OCI-LY3 (cell line): ENCODE data around the gene IFIH1.

ENCODE experiments used
- H2AFZ ChIP-seq: fragments of 200-600, 300-600 bp; shearing (Covaris generic); 2 replicates; pipeline ENCODE4 v1.6.0; 2014; ENCODE audit warnings: antibody characterized with exemption, low read depth, low read length
- H3K27ac ChIP-seq: fragments of 200-600, 300-600 bp; sonication (generic); 2 replicates; pipeline ENCODE4 v1.5.1; 2014; ENCODE audit warnings: mild to moderate bottlenecking, low read length, moderate library complexity, mixed read lengths
- H3K27me3 ChIP-seq: fragments of 200-600, 300-600 bp; sonication (generic); 2 replicates; pipeline ENCODE4 v1.6.1; 2014; ENCODE audit warnings: low read depth, low read length, mixed read lengths
- H3K36me3 ChIP-seq: fragments of 200-600, 300-600 bp; sonication (generic); replicated peaks from 2 replicates; pipeline ENCODE3; 2014; ENCODE audit warnings: low read depth, low read length, mixed read lengths
- H3K4me1 ChIP-seq: fragments of 300-600, 200-600 bp; sonication (generic); 2 replicates; pipeline ENCODE4 v1.6.1; 2014; ENCODE audit warnings: low read length, mixed read lengths
- H3K4me2 ChIP-seq: fragments of 200-600, 300-600 bp; sonication (generic); 2 replicates; pipeline ENCODE4 v1.6.1; 2014; ENCODE audit warnings: low read length, mixed read lengths
- H3K4me3 ChIP-seq: fragments of 300-600, 200-600 bp; sonication (generic); 2 replicates; pipeline ENCODE4 v1.5.1; 2014; ENCODE audit warnings: antibody characterized with exemption, mild to moderate bottlenecking, low read length, moderate library complexity
- H3K79me2 ChIP-seq: fragments of 300-600, 200-600 bp; shearing (Covaris generic); 2 replicates; pipeline ENCODE4 v1.6.1; 2014; ENCODE audit warnings: mild to moderate bottlenecking, low read length, mixed read lengths
- H3K9ac ChIP-seq: fragments of 300-600, 200-600 bp; shearing (Covaris generic); 2 replicates; pipeline ENCODE4 v1.6.0; 2014; ENCODE audit warnings: mild to moderate bottlenecking, low read length, moderate library complexity
- H3K9me3 ChIP-seq: fragments of 200-600, 300-600 bp; shearing (Covaris generic); 2 replicates; pipeline ENCODE4 v1.6.1; 2014; ENCODE audit warnings: low read length, mixed read lengths; ENCODE audit not compliant: insufficient read depth
- H4K20me1 ChIP-seq: fragments of 200-600, 300-600 bp; sonication (generic); 2 replicates; pipeline ENCODE4 v1.6.1; 2016; ENCODE audit warnings: low read length, mixed read lengths; ENCODE audit not compliant: insufficient read depth
- EZH2phosphoT487 ChIP-seq: fragments of 200-600 bp; shearing (Covaris generic); IDR thresholded peaks from 2 replicates; pipeline ENCODE4 v1.6.1; 2018; ENCODE audit warnings: antibody characterized with exemption, mixed run types, low read depth
- TF ChIP-seq, protein P1 (sequence below): fragments of 200-600, 300-600 bp; sonication (generic); IDR thresholded peaks from 2 replicates; pipeline ENCODE4 v1.5.1; 2014; ENCODE audit warnings: antibody characterized with exemption, low read length, low read depth

IFIH1 gene

DNA sequence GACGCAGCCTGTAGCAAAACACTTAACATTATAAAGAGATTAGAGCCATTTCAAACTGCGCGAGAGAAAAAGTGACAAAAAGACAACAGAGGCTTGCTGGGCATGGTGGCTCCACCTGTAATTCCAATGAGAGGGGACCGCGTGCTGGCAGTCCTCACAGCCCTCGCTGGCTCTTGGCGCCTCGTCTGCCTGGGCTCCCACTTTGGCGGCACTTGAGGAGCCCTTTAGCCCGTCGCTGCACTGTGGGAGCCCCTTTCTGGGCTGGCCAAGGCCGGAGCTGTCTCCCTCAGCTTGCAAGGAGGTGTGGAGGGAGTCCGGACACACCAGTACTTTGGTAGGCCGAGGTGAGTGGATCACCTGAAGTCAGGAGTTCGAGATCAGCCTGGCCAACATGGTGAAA lies 9.3 kb upstream of the IFIH1 start:
- Histone ChIP-seq H3K4me2 (no peak overlapping the region), H3K4me3 (no peak overlapping the region), H3K4me1 (no peaks in the 10 kb centered on the region), H3K9ac (no peak overlapping the region), H4K20me1 (no peaks in the 10 kb centered on the region), H3K36me3 (peaks cover 4% of the 10 kb centered on the region), H3K27ac (no peak overlapping the region), H2AFZ (no peak overlapping the region), H3K79me2 (no peaks in the 10 kb centered on the region), H3K9me3 (no peaks in the 10 kb centered on the region), H3K27me3 (no peaks in the 10 kb centered on the region)
- TF ChIP-seq, protein P1, sequence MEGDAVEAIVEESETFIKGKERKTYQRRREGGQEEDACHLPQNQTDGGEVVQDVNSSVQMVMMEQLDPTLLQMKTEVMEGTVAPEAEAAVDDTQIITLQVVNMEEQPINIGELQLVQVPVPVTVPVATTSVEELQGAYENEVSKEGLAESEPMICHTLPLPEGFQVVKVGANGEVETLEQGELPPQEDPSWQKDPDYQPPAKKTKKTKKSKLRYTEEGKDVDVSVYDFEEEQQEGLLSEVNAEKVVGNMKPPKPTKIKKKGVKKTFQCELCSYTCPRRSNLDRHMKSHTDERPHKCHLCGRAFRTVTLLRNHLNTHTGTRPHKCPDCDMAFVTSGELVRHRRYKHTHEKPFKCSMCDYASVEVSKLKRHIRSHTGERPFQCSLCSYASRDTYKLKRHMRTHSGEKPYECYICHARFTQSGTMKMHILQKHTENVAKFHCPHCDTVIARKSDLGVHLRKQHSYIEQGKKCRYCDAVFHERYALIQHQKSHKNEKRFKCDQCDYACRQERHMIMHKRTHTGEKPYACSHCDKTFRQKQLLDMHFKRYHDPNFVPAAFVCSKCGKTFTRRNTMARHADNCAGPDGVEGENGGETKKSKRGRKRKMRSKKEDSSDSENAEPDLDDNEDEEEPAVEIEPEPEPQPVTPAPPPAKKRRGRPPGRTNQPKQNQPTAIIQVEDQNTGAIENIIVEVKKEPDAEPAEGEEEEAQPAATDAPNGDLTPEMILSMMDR, result no peak

DNA sequence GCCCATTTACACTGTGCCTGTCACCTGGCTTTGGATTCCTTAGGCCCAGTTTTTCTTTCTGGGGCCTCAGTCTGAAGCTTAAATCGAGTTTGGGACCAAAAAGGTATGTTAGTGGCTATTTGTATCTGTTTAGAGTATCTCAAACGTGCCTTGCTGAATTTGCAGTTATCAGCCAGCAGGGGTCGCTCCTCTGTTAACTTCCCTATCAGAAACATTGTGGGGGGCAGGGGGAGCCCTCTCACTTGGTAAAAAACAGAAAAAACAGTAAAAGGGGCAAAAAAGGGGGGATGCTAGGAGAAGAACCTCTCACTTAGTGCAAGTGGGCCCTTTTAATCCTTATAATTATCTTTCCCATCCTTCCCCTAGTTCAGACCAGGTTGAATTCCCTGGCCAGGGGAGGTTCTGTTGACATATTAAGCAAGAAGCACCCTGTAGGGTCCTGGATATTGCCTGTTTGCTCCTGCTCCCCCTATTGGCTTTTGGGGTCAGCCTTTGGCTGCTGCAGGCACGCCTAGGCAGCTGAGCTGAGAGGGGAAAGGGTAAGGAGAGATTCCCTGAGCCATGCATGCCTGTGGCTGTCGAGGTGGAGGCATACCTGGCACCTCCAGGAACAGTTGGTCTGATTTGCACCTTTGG lies 8.8 kb upstream of the IFIH1 start:
- Histone ChIP-seq H3K27ac (no peak overlapping the region), H4K20me1 (no peaks in the 10 kb centered on the region), H3K4me2 (no peak overlapping the region), H3K4me3 (no peak overlapping the region), H3K79me2 (no peaks in the 10 kb centered on the region), H3K9me3 (no peaks in the 10 kb centered on the region), H3K27me3 (no peaks in the 10 kb centered on the region), H3K9ac (no peak overlapping the region), H2AFZ (no peak overlapping the region), H3K4me1 (no peaks in the 10 kb centered on the region), H3K36me3 (peaks cover 4% of the 10 kb centered on the region)
- no peak for TF ChIP-seq EZH2phosphoT487
- TF ChIP-seq, protein P1, result peak; percentile 65

DNA sequence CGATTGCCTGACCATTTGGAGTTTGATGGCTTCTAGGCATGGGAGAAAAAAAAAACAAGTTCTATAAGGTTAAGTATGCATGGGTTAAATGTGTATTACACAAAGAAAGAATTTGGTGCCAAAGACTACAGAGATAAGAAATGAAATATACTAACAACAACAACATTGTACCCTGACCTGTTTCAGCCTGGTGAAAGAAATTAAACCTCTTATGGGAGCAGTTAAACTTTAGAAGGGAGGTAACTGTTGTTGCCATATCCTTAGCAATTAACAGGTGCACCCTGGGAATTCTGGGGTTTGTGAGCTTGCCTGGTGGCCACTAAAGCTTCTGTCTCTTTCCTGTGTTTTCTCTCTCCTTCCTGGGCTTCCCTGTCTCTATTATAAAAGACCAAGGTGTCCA lies 6.5 kb upstream of the IFIH1 start:
- Histone ChIP-seq H3K27ac (no peak overlapping the region), H3K4me3 (no peak overlapping the region), H3K9me3 (no peaks in the 10 kb centered on the region), H3K4me1 (peaks cover 6% of the 10 kb centered on the region), H3K4me2 (no peak overlapping the region), H3K36me3 (peaks cover 4% of the 10 kb centered on the region), H3K79me2 (no peaks in the 10 kb centered on the region; the same call in 1 of the 2 replicates), H2AFZ (no peak overlapping the region), H4K20me1 (no peaks in the 10 kb centered on the region), H3K9ac (no peak overlapping the region), H3K27me3 (no peaks in the 10 kb centered on the region)
- TF ChIP-seq EZH2phosphoT487, result no peak
- TF ChIP-seq, protein P1, result no peak

DNA sequence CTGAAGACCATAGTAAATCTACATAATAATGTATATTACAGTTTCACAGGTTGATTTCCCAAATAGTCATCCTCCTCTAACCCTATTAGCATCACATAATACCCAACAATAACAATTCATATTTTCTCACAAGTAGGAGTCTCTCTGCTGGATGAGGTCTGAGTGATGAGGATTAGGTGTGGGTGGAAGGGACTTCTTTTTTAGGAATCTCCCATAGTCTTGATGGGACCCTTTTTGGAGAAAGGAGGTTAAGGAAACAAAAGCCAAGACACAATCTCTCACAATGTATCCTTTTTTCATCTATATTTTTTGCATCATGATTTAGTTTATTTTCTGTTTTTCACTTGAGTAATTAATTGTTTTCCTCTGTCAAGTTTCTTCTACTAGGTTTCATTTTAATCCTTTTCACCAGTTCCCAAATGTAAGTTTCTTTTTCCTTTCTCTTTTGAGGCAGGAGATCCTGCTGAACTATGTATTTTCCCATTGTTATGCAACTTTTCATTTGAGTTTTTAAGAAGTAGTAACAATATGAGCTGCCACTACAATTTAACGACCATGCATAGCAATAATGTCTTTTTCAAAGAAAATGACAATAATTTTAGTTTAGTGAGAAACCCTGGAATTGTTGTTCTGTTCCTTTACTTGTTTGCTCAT lies 2.5 kb upstream of the IFIH1 start:
- H3K9me3 ChIP-seq, result no peaks in the 10 kb centered on the region
- H2AFZ ChIP-seq, result no peak overlapping the region
- no peak overlapping the region for H3K4me2 ChIP-seq
- peaks cover 6% of the 10 kb centered on the region for H4K20me1 ChIP-seq
- TF ChIP-seq, protein P1, result no peak
- TF ChIP-seq EZH2phosphoT487, result no peak
- H3K9ac ChIP-seq, result no peak overlapping the region
- H3K4me1 ChIP-seq, result peaks cover 23% of the 10 kb centered on the region
- H3K36me3 ChIP-seq, result peaks cover 3% of the 10 kb centered on the region
- no peak overlapping the region for H3K27ac ChIP-seq
- H3K27me3 ChIP-seq, result no peaks in the 10 kb centered on the region
- peaks cover 34% of the 10 kb centered on the region for H3K79me2 ChIP-seq
- no peak overlapping the region for H3K4me3 ChIP-seq
